WTC11 (cell line): Measurements from ENCODE around the gene CDCP1.

Experiments used
- CBFB ChIP-seq: sonication (generic); formaldehyde crosslinking; IDR thresholded peaks from 2 replicates; pipeline ENCODE4 v1.8.1; 2022; ENCODE audit warnings: mild to moderate bottlenecking, low read depth, missing genetic modification reagents
- CTCF ChIP-seq: fragments of 200-600 bp; IDR thresholded peaks from 2 replicates; pipeline ENCODE4 v1.8.0; 2022; ENCODE audit warnings: antibody characterized with exemption
- NFYB ChIP-seq: sonication (generic); formaldehyde crosslinking; conservative IDR thresholded peaks from 2 replicates; pipeline ENCODE4 v1.8.0; 2022; ENCODE audit warnings: low read depth, missing genetic modification reagents

GRCh38 chr3:45092132-45093031, 53.8 kb downstream of the CDCP1 start:
- no peak for TF ChIP-seq NFYB (CRISPR knock-in tag)
- no peak for TF ChIP-seq CBFB (CRISPR knock-in tag)
- TF ChIP-seq CTCF = no peak
